NT2/D1 (cell line): ENCODE data around the gene RAB11A.

Experiments
- DNase-seq: peaks from one replicate; pipeline ENCODE4 v3.0.0-alpha.2; 2011; ENCODE audit warnings: low read depth, low spot score
- H3K27me3 ChIP-seq: 2 replicates; pipeline ENCODE4 v1.6.0; 2011; ENCODE audit warnings: mild to moderate bottlenecking; ENCODE audit not compliant: insufficient read length, insufficient read depth
- H3K36me3 ChIP-seq: 2 replicates; pipeline ENCODE4 v1.6.1; 2011; ENCODE audit warnings: mild to moderate bottlenecking, low read length, mixed read lengths; ENCODE audit not compliant: insufficient read depth, insufficient read length
- H3K4me1 ChIP-seq: 2 replicates; pipeline ENCODE4 v1.5.1; 2011; ENCODE audit not compliant: insufficient read depth, insufficient read length
- H3K4me3 ChIP-seq: 2 replicates; pipeline ENCODE4 v1.5.1; 2011; ENCODE audit warnings: low read depth; ENCODE audit not compliant: insufficient read length
- H3K9ac ChIP-seq: 2 replicates; pipeline ENCODE4 v1.6.0; 2011; ENCODE audit warnings: low read depth; ENCODE audit not compliant: insufficient read length
- H3K9me3 ChIP-seq: 2 replicates; pipeline ENCODE4 v1.5.1; 2011; ENCODE audit warnings: mild to moderate bottlenecking, low read length; ENCODE audit not compliant: insufficient read depth
- SUZ12 ChIP-seq: IDR thresholded peaks from 2 replicates; pipeline ENCODE4 v1.6.1; 2011; ENCODE audit not compliant: insufficient read length, insufficient read depth; ENCODE audit errors: extremely low read depth
- YY1 ChIP-seq: IDR thresholded peaks from 2 replicates; pipeline ENCODE4 v1.6.1; 2011; ENCODE audit not compliant: insufficient read length, insufficient read depth
- ZNF274 ChIP-seq: IDR thresholded peaks from 2 replicates; pipeline ENCODE4 v1.6.1; 2011; ENCODE audit warnings: mild to moderate bottlenecking, low read depth, low read length

Gene RAB11A

DNA sequence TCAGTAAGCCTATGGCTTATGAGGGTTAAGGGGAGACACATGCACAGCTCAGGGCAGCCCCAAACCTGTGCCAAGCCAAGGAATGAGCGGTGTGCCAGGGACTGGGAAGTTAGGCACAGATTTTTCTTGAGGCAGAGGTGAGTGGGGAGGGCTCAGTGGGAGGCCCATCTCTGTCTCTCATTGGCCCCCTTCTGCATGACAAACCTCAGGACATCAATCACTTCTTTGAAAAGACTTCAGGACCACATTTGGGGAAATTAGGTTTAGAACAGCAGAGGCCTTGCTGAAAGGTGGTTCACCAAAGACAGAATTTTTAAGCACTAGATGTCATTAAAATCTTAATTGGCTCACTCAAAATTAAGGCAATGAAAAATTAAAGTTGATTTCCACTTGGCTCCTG lies 57.2 kb downstream of the RAB11A start:
- Histone ChIP-seq H3K4me3 (no peak overlapping the region), H3K9me3 (no peaks in the 10 kb centered on the region), H3K27me3 (no peaks in the 10 kb centered on the region), H3K36me3 (no peaks in the 10 kb centered on the region), H3K9ac (no peak overlapping the region), H3K4me1 (no peaks in the 10 kb centered on the region)
- TF ChIP-seq YY1, result no peak
- TF ChIP-seq SUZ12, result no peak
- no peak for TF ChIP-seq ZNF274
- no peak for DNase-seq

GRCh38 chr15:65926899-65927298 lies 57.6 kb downstream of the RAB11A start:
- H3K9me3 ChIP-seq, result no peaks in the 10 kb centered on the region
- no peaks in the 10 kb centered on the region for H3K36me3 ChIP-seq
- H3K9ac ChIP-seq, result no peak overlapping the region
- no peak overlapping the region for H3K4me3 ChIP-seq
- H3K4me1 ChIP-seq, result no peaks in the 10 kb centered on the region
- no peak for DNase-seq
- TF ChIP-seq ZNF274 (no peak), YY1 (no peak), SUZ12 (no peak)
- H3K27me3 ChIP-seq, result no peaks in the 10 kb centered on the region

DNA sequence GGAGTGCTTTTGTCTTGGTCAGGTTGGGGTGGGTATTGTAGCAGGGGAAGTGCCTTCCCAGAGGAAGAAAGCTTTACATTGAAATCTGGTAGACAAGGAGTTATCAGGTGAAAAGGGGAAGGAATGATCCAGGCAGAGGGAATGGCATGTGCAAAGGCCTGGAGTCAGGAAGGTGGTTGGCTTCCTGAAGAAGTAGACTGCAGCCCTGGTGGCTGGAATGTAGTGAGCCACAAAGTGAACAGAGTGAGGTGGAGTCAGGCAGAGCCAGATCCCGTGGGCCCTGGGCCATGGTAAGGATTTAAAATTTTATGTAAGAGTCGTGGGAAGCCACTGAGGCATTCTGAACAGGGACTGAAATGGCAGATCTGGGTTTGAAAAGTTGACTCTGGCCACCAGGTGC lies 58.3 kb downstream of the RAB11A start:
- Histone ChIP-seq H3K4me3 (no peak overlapping the region), H3K27me3 (no peaks in the 10 kb centered on the region), H3K9ac (no peak overlapping the region), H3K9me3 (no peaks in the 10 kb centered on the region), H3K36me3 (no peaks in the 10 kb centered on the region), H3K4me1 (no peaks in the 10 kb centered on the region)
- TF ChIP-seq YY1 (no peak), ZNF274 (no peak)
- DNase-seq, result no peak

GRCh38 chr15:65929573-65929972 lies 60.3 kb downstream of the RAB11A start:
- Histone ChIP-seq H3K27me3 (no peaks in the 10 kb centered on the region), H3K36me3 (no peaks in the 10 kb centered on the region), H3K9ac (no peak overlapping the region), H3K9me3 (no peaks in the 10 kb centered on the region), H3K4me1 (no peaks in the 10 kb centered on the region), H3K4me3 (no peak overlapping the region)
- TF ChIP-seq YY1, result no peak
- no peak for TF ChIP-seq ZNF274
- no peak for TF ChIP-seq SUZ12
- DNase-seq, result no peak

- Histone ChIP-seq H3K9me3 (no peaks in the 10 kb centered on the region), H3K4me3 (no peak overlapping the region), H3K27me3 (no peaks in the 10 kb centered on the region), H3K9ac (no peak overlapping the region), H3K36me3 (no peaks in the 10 kb centered on the region), H3K4me1 (no peaks in the 10 kb centered on the region)
- TF ChIP-seq YY1, result no peak
- no peak for TF ChIP-seq SUZ12
- no peak for TF ChIP-seq ZNF274
- no peak for DNase-seq
These were observed 60.8 kb downstream of the RAB11A start for GRCh38 chr15:65930134-65930533.

GRCh38 chr15:65931221-65931620 lies 61.9 kb downstream of the RAB11A start:
- Histone ChIP-seq H3K9me3 (no peaks in the 10 kb centered on the region), H3K4me3 (no peak overlapping the region), H3K27me3 (no peaks in the 10 kb centered on the region), H3K4me1 (no peaks in the 10 kb centered on the region), H3K36me3 (no peaks in the 10 kb centered on the region), H3K9ac (no peak overlapping the region)
- no peak for DNase-seq
- TF ChIP-seq SUZ12 (no peak), ZNF274 (no peak), YY1 (no peak)

- no peak for TF ChIP-seq ZNF274
- no peak for TF ChIP-seq SUZ12
- DNase-seq, result no peak
- Histone ChIP-seq H3K9me3 (no peaks in the 10 kb centered on the region), H3K9ac (no peak overlapping the region), H3K27me3 (no peaks in the 10 kb centered on the region), H3K4me3 (no peak overlapping the region), H3K4me1 (no peaks in the 10 kb centered on the region), H3K36me3 (no peaks in the 10 kb centered on the region)
These were observed 66.1 kb downstream of the RAB11A start for GRCh38 chr15:65935391-65935790.

- no peaks in the 10 kb centered on the region for H3K4me1 ChIP-seq
- H3K36me3 ChIP-seq, result no peaks in the 10 kb centered on the region
- no peaks in the 10 kb centered on the region for H3K9me3 ChIP-seq
- H3K27me3 ChIP-seq, result no peaks in the 10 kb centered on the region
- no peak overlapping the region for H3K9ac ChIP-seq
- no peak overlapping the region for H3K4me3 ChIP-seq
- DNase-seq, result no peak
- TF ChIP-seq ZNF274, result no peak
- TF ChIP-seq SUZ12, result no peak
- TF ChIP-seq YY1, result no peak
These were observed 67.0 kb downstream of the RAB11A start for GRCh38 chr15:65936282-65936681.
